Measurements from ENCODE around the gene TMTC1.

TMTC1 gene

GRCh38 chr12:29486972-29487371, 296.8 kb downstream of the TMTC1 start:
- DNase-seq (ENCODE audit: low spot score) (no peak), FAIRE-seq (no peak)

GRCh38 chr12:29463198-29463597, 320.5 kb downstream of the TMTC1 start:
- FAIRE-seq, result no peak

GRCh38 chr12:29460082-29460481, 323.7 kb downstream of the TMTC1 start:
- DNase-seq (ENCODE audit: low spot score) (no peak), FAIRE-seq (no peak)

More at GRCh38 chr12:29463198-29463597, 320.5 kb downstream of the TMTC1 start:
- DNase-seq (ENCODE audit: low spot score), result no peak

GRCh38 chr12:29455087-29455486, 328.7 kb downstream of the TMTC1 start:
- FAIRE-seq (no peak), DNase-seq (ENCODE audit: low spot score) (no peak)

- DNase-seq (ENCODE audit: low spot score) (no peak), FAIRE-seq (no peak)
Observed at GRCh38 chr12:29451888-29452287, 331.9 kb downstream of the TMTC1 start.
